ENCODE measurements around the gene TMEM53.

TMEM53 gene

GRCh38 chr1:44643721-44644334 is 30.5 kb downstream of the TMEM53 start:
- Histone ChIP-seq H3K9ac (ENCODE audit: low read length) (no peak overlapping the region), H3K36me3 (ENCODE audit: low read length) (no peaks in the 10 kb centered on the region), H2AFZ (ENCODE audit: low read depth, low read length, severe bottlenecking) (no peak overlapping the region), H3K4me2 (ENCODE audit: low read depth, low read length, poor library complexity, severe bottlenecking) (no peak overlapping the region), H3K27ac (ENCODE audit: low read depth, low read length) (no peak overlapping the region), H4K20me1 (ENCODE audit: low read depth, low read length) (no peaks in the 10 kb centered on the region), H3K4me3 (ENCODE audit: insufficient read depth, low read length, poor library complexity, severe bottlenecking) (no peak overlapping the region), H3K27me3 (ENCODE audit: low read length) (no peaks in the 10 kb centered on the region), H3K79me2 (ENCODE audit: insufficient read depth, low read length) (no peaks in the 10 kb centered on the region), H3K9me2 (replicated peaks; ENCODE audit: insufficient read depth, low read length) (no peaks in the 10 kb centered on the region), H3F3A (ENCODE audit: insufficient read depth) (no peaks in the 10 kb centered on the region), H3K9me3 (ENCODE audit: insufficient read depth, low read length) (no peaks in the 10 kb centered on the region)
- TF ChIP-seq CTCF (IDR thresholded peaks at IDR 0.05; ENCODE audit: insufficient read depth, low read length, poor library complexity, severe bottlenecking) (no peak), EZH2phosphoT487 (conservative IDR thresholded peaks at IDR 0.05; ENCODE audit: low read length) (no peak)

- H3K9ac ChIP-seq (ENCODE audit: low read length): no peak overlapping the region
- H2AFZ ChIP-seq (ENCODE audit: low read depth, low read length, severe bottlenecking): no peak overlapping the region
- no peaks in the 10 kb centered on the region for H3K79me2 ChIP-seq (ENCODE audit: insufficient read depth, low read length)
- no peaks in the 10 kb centered on the region for H3K36me3 ChIP-seq (ENCODE audit: low read length)
- H3K4me2 ChIP-seq (ENCODE audit: low read depth, low read length, poor library complexity, severe bottlenecking): no peak overlapping the region
- H3F3A ChIP-seq (ENCODE audit: insufficient read depth): no peaks in the 10 kb centered on the region
- H3K27ac ChIP-seq (ENCODE audit: low read depth, low read length): no peak overlapping the region
- TF ChIP-seq EZH2phosphoT487 (conservative IDR thresholded peaks at IDR 0.05; ENCODE audit: low read length) (no peak), CTCF (IDR thresholded peaks at IDR 0.05; ENCODE audit: insufficient read depth, low read length, poor library complexity, severe bottlenecking) (no peak)
- no peaks in the 10 kb centered on the region for H3K9me2 ChIP-seq (replicated peaks; ENCODE audit: insufficient read depth, low read length)
- H3K27me3 ChIP-seq (ENCODE audit: low read length): no peaks in the 10 kb centered on the region
- no peak overlapping the region for H3K4me3 ChIP-seq (ENCODE audit: insufficient read depth, low read length, poor library complexity, severe bottlenecking)
- H3K9me3 ChIP-seq (ENCODE audit: insufficient read depth, low read length): no peaks in the 10 kb centered on the region
- no peaks in the 10 kb centered on the region for H4K20me1 ChIP-seq (ENCODE audit: low read depth, low read length)
Measured at GRCh38 chr1:44642925-44643324, 31.4 kb downstream of the TMEM53 start.

GRCh38 chr1:44642255-44642654 is 32.0 kb downstream of the TMEM53 start:
- H3K36me3 ChIP-seq (ENCODE audit: low read length): no peaks in the 10 kb centered on the region
- no peaks in the 10 kb centered on the region for H3K9me3 ChIP-seq (ENCODE audit: insufficient read depth, low read length)
- no peaks in the 10 kb centered on the region for H3F3A ChIP-seq (ENCODE audit: insufficient read depth)
- no peaks in the 10 kb centered on the region for H3K79me2 ChIP-seq (ENCODE audit: insufficient read depth, low read length)
- no peaks in the 10 kb centered on the region for H4K20me1 ChIP-seq (ENCODE audit: low read depth, low read length)
- H3K9me2 ChIP-seq (replicated peaks; ENCODE audit: insufficient read depth, low read length): no peaks in the 10 kb centered on the region
- TF ChIP-seq CTCF (IDR thresholded peaks at IDR 0.05; ENCODE audit: insufficient read depth, low read length, poor library complexity, severe bottlenecking): no peak
- no peak for TF ChIP-seq EZH2phosphoT487 (conservative IDR thresholded peaks at IDR 0.05; ENCODE audit: low read length)
- no peak overlapping the region for H3K27ac ChIP-seq (ENCODE audit: low read depth, low read length)
- H2AFZ ChIP-seq (ENCODE audit: low read depth, low read length, severe bottlenecking): no peak overlapping the region
- no peaks in the 10 kb centered on the region for H3K27me3 ChIP-seq (ENCODE audit: low read length)
- no peak overlapping the region for H3K4me3 ChIP-seq (ENCODE audit: insufficient read depth, low read length, poor library complexity, severe bottlenecking)
- no peak overlapping the region for H3K4me2 ChIP-seq (ENCODE audit: low read depth, low read length, poor library complexity, severe bottlenecking)
- no peak overlapping the region for H3K9ac ChIP-seq (ENCODE audit: low read length)

Data from SU-DHL-6 (cell line).